GM12878 (cell line): Measurements from ENCODE around the gene SUGCT. TPM values are rescaled to one million over a fixed set of nuclear protein-coding genes. Genes with fewer than 3 reads are reported as not detected.

Experiments
- ATAC-seq: fragments of 200-7000 bp; cut with Tn5 transposase; 3 replicates; pipeline ENCODE4 v1.9.1; 2020; ENCODE audit warnings: mild to moderate bottlenecking, moderate library complexity
- BruUV-seq: library from RNA; stranded (reverse); fragments of 400-500 nt; replicated peaks from 2 replicates; lab custom pipeline; 2021; lab: Mats Ljungman, UMichigan
- CTCF ChIA-PET: fragments of 300-600 bp; sonication (Branson Sonifier 250); formaldehyde crosslinking; extraction: SDS; loops from one replicate; lab custom pipeline; 2021; ENCODE audit warnings: inconsistent platforms; lab: Yijun Ruan, JAX
- POLR2A ChIA-PET: fragments of 350-600 bp; formaldehyde crosslinking; extraction: SDS; loops from one replicate; lab custom pipeline; 2021; ENCODE audit warnings: inconsistent platforms; lab: Charles Lee
- RAD21 ChIA-PET: fragments of 300-600 bp; sonication (Branson Sonifier 250); formaldehyde crosslinking; loops from one replicate; lab custom pipeline; 2023; ENCODE audit warnings: antibody characterized with exemption; ENCODE audit not compliant: unreplicated experiment; lab: Charles Lee
- SMC1A ChIA-PET: fragments of 300-600 bp; sonication (Branson Sonifier 250); formaldehyde crosslinking; loops from one replicate; lab custom pipeline; 2023; ENCODE audit not compliant: unreplicated experiment, uncharacterized antibody; lab: Charles Lee
- DNase-seq: peaks from one replicate; pipeline ENCODE4 v3.0.0-alpha.2; 2011; ENCODE audit warnings: low read depth, low spot score
- FAIRE-seq: peaks from 3 replicates; lab custom pipeline; 2011; peaks lifted over from hg19 to GRCh38; lab: Jason Lieb, UNC
- H2AFZ ChIP-seq: 2 replicates; pipeline ENCODE4 v1.6.0; 2011; ENCODE audit warnings: low read depth, low read length, control low read depth; ENCODE audit not compliant: control insufficient read depth
- H3K27ac ChIP-seq: 2 replicates; pipeline ENCODE4 v1.5.1; 2011; ENCODE audit warnings: control low read depth; ENCODE audit not compliant: control insufficient read depth, insufficient read depth
- H3K27me3 ChIP-seq, 2 experiments: replicated peaks in 1 of 2; 2 replicates each; pipeline versions ENCODE4 v1.6.0 to v1.6.1; 2011; ENCODE audit warnings: low read length in 1 of 2; ENCODE audit not compliant: control insufficient read depth in 2 of 2, insufficient read depth in 2 of 2
- H3K36me3 ChIP-seq, 2 experiments: 2 replicates each; pipeline ENCODE4 v1.5.1; 2011; ENCODE audit warnings: low read length in 1 of 2; ENCODE audit not compliant: control insufficient read depth in 2 of 2, insufficient read depth in 2 of 2
- H3K4me1 ChIP-seq: 2 replicates; pipeline ENCODE4 v1.6.1; 2011; ENCODE audit warnings: mild to moderate bottlenecking, low read length, moderate library complexity, mixed read lengths; ENCODE audit not compliant: control insufficient read depth, insufficient read depth
- H3K4me2 ChIP-seq: 2 replicates; pipeline ENCODE4 v1.6.0; 2011; ENCODE audit warnings: control low read depth; ENCODE audit not compliant: control insufficient read depth, insufficient read depth
- H3K4me3 ChIP-seq: fragments of 200-600 bp; sonication (generic); 2 replicates; pipeline ENCODE4 v1.5.1; 2016
- H3K79me2 ChIP-seq: 2 replicates; pipeline ENCODE4 v1.6.0; 2011; ENCODE audit warnings: low read length; ENCODE audit not compliant: control insufficient read depth, insufficient read depth
- H3K9ac ChIP-seq: 2 replicates; pipeline ENCODE4 v1.8.0; 2011; ENCODE audit warnings: low read length, control low read depth, mixed read lengths; ENCODE audit not compliant: control insufficient read depth, insufficient read depth
- H3K9me3 ChIP-seq: replicated peaks from 3 replicates; pipeline ENCODE4 v1.5.1; 2011; ENCODE audit warnings: mild to moderate bottlenecking, low read length; ENCODE audit not compliant: control insufficient read depth, insufficient read depth
- H4K20me1 ChIP-seq: 2 replicates; pipeline ENCODE4 v1.6.0; 2011; ENCODE audit not compliant: control insufficient read depth, insufficient read depth
- BRCA1 ChIP-seq: IDR thresholded peaks from 2 replicates; pipeline ENCODE4 v1.6.1; 2011; ENCODE audit warnings: low read depth, low read length, improper control_type of control experiment
- CBFB ChIP-seq: IDR thresholded peaks from 2 replicates; pipeline ENCODE4 v1.6.1; 2016; ENCODE audit warnings: antibody characterized with exemption, low read depth
- CTCF ChIP-seq, 3 experiments: IDR thresholded peaks in 2 of 3; conservative IDR thresholded peaks in 1 of 3; 2 replicates each; pipeline ENCODE4 v1.5.1; 2011; ENCODE audit warnings: low read depth in 3 of 3, low read length in 3 of 3, mild to moderate bottlenecking in 3 of 3, control low read depth in 2 of 3, moderate library complexity in 2 of 3, inconsistent platforms in 1 of 3, mixed read lengths in 1 of 3; ENCODE audit not compliant: control insufficient read depth in 2 of 3, insufficient read depth in 1 of 3; ENCODE audit errors: extremely low read depth in 1 of 3
- EP300 ChIP-seq, 2 experiments: fragments of 150-350 bp in 1 of 2; IDR thresholded peaks; 2 replicates each; pipeline ENCODE4 v1.6.1; 2011 to 2012; ENCODE audit warnings: low read depth in 2 of 2, low read length in 2 of 2, borderline replicate concordance in 1 of 2, improper control_type of control experiment in 1 of 2, inconsistent platforms in 1 of 2; ENCODE audit not compliant: control insufficient read depth in 1 of 2
- ESRRA ChIP-seq: IDR thresholded peaks from 2 replicates; pipeline ENCODE4 v1.6.1; 2012; ENCODE audit warnings: mild to moderate bottlenecking, low read length, improper control_type of control experiment
- FOXK2 ChIP-seq: fragments of 450-650 bp; IDR thresholded peaks from 2 replicates; pipeline ENCODE4 v1.6.1; 2017; ENCODE audit warnings: mild to moderate bottlenecking, moderate library complexity
- JUNB ChIP-seq: IDR thresholded peaks from 2 replicates; pipeline ENCODE4 v1.6.1; 2016; ENCODE audit warnings: antibody characterized with exemption, mild to moderate bottlenecking
- KLF5 ChIP-seq: fragments of 450-650 bp; IDR thresholded peaks from 2 replicates; pipeline ENCODE4 v1.6.1; 2014; ENCODE audit warnings: mild to moderate bottlenecking; ENCODE audit not compliant: partially characterized antibody
- MLLT1 ChIP-seq: fragments of 450-650 bp; IDR thresholded peaks from 2 replicates; pipeline ENCODE4 v1.6.1; 2016; ENCODE audit warnings: mild to moderate bottlenecking
- MYC ChIP-seq: IDR thresholded peaks from 2 replicates; pipeline ENCODE4 v1.6.1; 2011; ENCODE audit warnings: mild to moderate bottlenecking, low read length, moderate library complexity, inconsistent platforms; ENCODE audit not compliant: insufficient read depth, insufficient replicate concordance, insufficient read length, severe bottlenecking
- RCOR1 ChIP-seq: conservative IDR thresholded peaks from 2 replicates; pipeline ENCODE4 v1.6.1; 2012; ENCODE audit warnings: low read depth, low read length, improper control_type of control experiment
- SMAD5 ChIP-seq: IDR thresholded peaks from 2 replicates; pipeline ENCODE4 v1.6.1; 2016; ENCODE audit warnings: antibody characterized with exemption, low read depth
- SREBF2 ChIP-seq: IDR thresholded peaks from 2 replicates; pipeline ENCODE4 v1.6.1; 2012; ENCODE audit warnings: mild to moderate bottlenecking, low read length
- WGBS: methylation state at CpG from one replicate; pipeline ENCODE4 v1.1.6; 2016; ENCODE audit warnings: low lambda C conversion rate; ENCODE audit not compliant: insufficient replicate concordance, insufficient coverage; ENCODE audit errors: missing lambda C conversion rate; 5-methylcytosine and 5-hydroxymethylcytosine counted together
- in situ Hi-C: fragments of 300-500 bp; cut with MboI; formaldehyde crosslinking; loops from 9 replicates; pipeline ENCODE4 v1.14.3; 2018; ENCODE audit warnings: mixed read lengths
- intact Hi-C: fragments of 100-400 bp; cut with micrococcal nuclease; formaldehyde crosslinking; loops from one replicate; pipeline ENCODE4 v1.14.2; 2022; ENCODE audit not compliant: unreplicated experiment
- polyA plus RNA-seq, 11 experiments: library from polyadenylated mRNA; depleted of rRNA in 4 of 11; unstranded in 6 of 11; stranded (reverse) in 5 of 11; fragments of >200 nt; fragmentation: Nextera tagmentation in 4 of 11; fragmentation: Illumina TruSeq in 1 of 11; extraction: Ambion mirVana in 4 of 11; extraction: Trizol in 1 of 11; gene quantifications; 1 replicate in 1 of 11; 2 replicates in 10 of 11; pipeline versions ENCODE4 v1.2.1 to v1.2.3, GENCODE V29; 2011 to 2016; ENCODE audit warnings: inconsistent platforms in 2 of 11, missing spikeins in 2 of 11, low read depth in 1 of 11
- total RNA-seq, 4 experiments: library from RNA; depleted of rRNA in 3 of 4; stranded (reverse); fragments of >200 nt in 3 of 4; fragmentation: Illumina TruSeq in 1 of 4; extraction: Trizol in 1 of 4; gene quantifications; 2 replicates each; pipeline versions ENCODE4 v1.2.1 to v1.2.3, GENCODE V29; 2013 to 2021
- TF ChIP-seq, protein P1 (sequence below): fragments of 450-650 bp; IDR thresholded peaks from 2 replicates; pipeline ENCODE4 v1.6.1; 2017; ENCODE audit warnings: mild to moderate bottlenecking, low read depth, inconsistent platforms; ENCODE audit not compliant: poor library complexity, severe bottlenecking

SUGCT gene
- total and polyA plus RNA-seq, 10 of the 15 experiments (the other 5 are each of a cell fraction or from before 2014, with no cell fraction given), result 0.08 to 1.2 (median 0.67) TPM; not detected in 1

- no peak for TF ChIP-seq SREBF2
These were observed 358.1 kb downstream of the SUGCT start (continued) for GRCh38 chr7:40492946-40493345.

GRCh38 chr7:40493609-40494051 lies 358.8 kb downstream of the SUGCT start:
- no peaks in the 10 kb centered on the region for H3K36me3 ChIP-seq
- no peak overlapping the region for H3K4me3 ChIP-seq
- H3K4me1 ChIP-seq, result no peaks in the 10 kb centered on the region
- ChIA-PET CTCF (interaction anchor here (1.0 kb wide), 1 partner anchor 10 kb away, joined by 3 read pairs; no protein-coding TSS in a partner anchor), SMC1A (no interaction called here), POLR2A (no interaction called here), RAD21 (no interaction called here)
- no peak overlapping the region for H3K27ac ChIP-seq
- no peaks in the 10 kb centered on the region for H3K79me2 ChIP-seq
- no peak overlapping the region for H3K9ac ChIP-seq
- DNase-seq (no peak), ATAC-seq (no peak), FAIRE-seq (no peak)
- intact Hi-C loops (no loop called here), in situ Hi-C loops (no loop called here)
- TF ChIP-seq, protein P1, sequence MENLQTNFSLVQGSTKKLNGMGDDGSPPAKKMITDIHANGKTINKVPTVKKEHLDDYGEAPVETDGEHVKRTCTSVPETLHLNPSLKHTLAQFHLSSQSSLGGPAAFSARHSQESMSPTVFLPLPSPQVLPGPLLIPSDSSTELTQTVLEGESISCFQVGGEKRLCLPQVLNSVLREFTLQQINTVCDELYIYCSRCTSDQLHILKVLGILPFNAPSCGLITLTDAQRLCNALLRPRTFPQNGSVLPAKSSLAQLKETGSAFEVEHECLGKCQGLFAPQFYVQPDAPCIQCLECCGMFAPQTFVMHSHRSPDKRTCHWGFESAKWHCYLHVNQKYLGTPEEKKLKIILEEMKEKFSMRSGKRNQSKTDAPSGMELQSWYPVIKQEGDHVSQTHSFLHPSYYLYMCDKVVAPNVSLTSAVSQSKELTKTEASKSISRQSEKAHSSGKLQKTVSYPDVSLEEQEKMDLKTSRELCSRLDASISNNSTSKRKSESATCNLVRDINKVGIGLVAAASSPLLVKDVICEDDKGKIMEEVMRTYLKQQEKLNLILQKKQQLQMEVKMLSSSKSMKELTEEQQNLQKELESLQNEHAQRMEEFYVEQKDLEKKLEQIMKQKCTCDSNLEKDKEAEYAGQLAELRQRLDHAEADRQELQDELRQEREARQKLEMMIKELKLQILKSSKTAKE, result no peak
- TF ChIP-seq CBFB (no peak), FOXK2 (no peak), MLLT1 (no peak), SMAD5 (no peak), RCOR1 (no peak), ESRRA (no peak), KLF5 (no peak), CTCF (IDR thresholded peaks at IDR 0.05 in 2 of 3, conservative IDR thresholded peaks at IDR 0.05 in 1 of 3; ENCODE audit: control insufficient read depth in 2 of 3, extremely low read depth in 1 of 3, insufficient read depth in 1 of 3, low read depth in 3 of 3, low read length in 3 of 3) (no peak), JUNB (no peak), EP300 (IDR thresholded peaks at IDR 0.05; ENCODE audit: borderline replicate concordance in 1 of 2, control insufficient read depth in 1 of 2, low read depth in 2 of 2, low read length in 2 of 2) (no peak), MYC (no peak), BRCA1 (no peak)
- WGBS, result 62% methylated on average over 5 of the region's 5 CpGs
- no peak overlapping the region for H2AFZ ChIP-seq
- no peaks in the 10 kb centered on the region for H4K20me1 ChIP-seq
- no peaks in the 10 kb centered on the region; a peak in 1 of 4 replicates for H3K27me3 ChIP-seq
- no peak overlapping the region for H3K4me2 ChIP-seq
- no peaks in the 10 kb centered on the region for H3K9me3 ChIP-seq
- BruUV-seq, result no TSS peak
